Lower lobe of right lung (tissue), 2 donors: Measurements from ENCODE around the gene DNAH3. TPM values are rescaled to one million over a fixed set of nuclear protein-coding genes. Genes with fewer than 3 reads are reported as not detected.

Experiments
- ATAC-seq, 2 donors: fragments of 200-7000 bp; cut with Tn5 transposase; one replicate each; pipeline ENCODE4 v1.9.1; 2020 to 2022; ENCODE audit warnings: mild to moderate bottlenecking in 2 of 2, moderate library complexity in 2 of 2
- DNase-seq: peaks from one replicate; pipeline ENCODE4 v3.0.0-alpha.2; 2020
- H3K27ac ChIP-seq: fragments of 200-600 bp; one replicate; pipeline ENCODE4 v1.8.0; 2022
- H3K27me3 ChIP-seq: fragments of 200-600 bp; one replicate; pipeline ENCODE4 v1.8.0; 2022; ENCODE audit warnings: low read depth
- H3K36me3 ChIP-seq: fragments of 200-600 bp; one replicate; pipeline ENCODE4 v1.8.0; 2022; ENCODE audit warnings: mild to moderate bottlenecking
- H3K4me1 ChIP-seq: fragments of 200-600 bp; one replicate; pipeline ENCODE4 v1.8.0; 2022
- H3K4me3 ChIP-seq: fragments of 200-600 bp; one replicate; pipeline ENCODE4 v1.8.0; 2022; ENCODE audit warnings: mild to moderate bottlenecking
- H3K9me3 ChIP-seq: fragments of 200-600 bp; one replicate; pipeline ENCODE4 v1.8.0; 2022
- intact Hi-C: fragments of 100-400 bp; cut with DNase I; formaldehyde crosslinking; loops from one replicate; pipeline ENCODE4 v1.11.0; 2022
- total RNA-seq: library from RNA; stranded (reverse); fragmentation: NEBNext Ultra II Directional; extraction: Animal tissue kit (Norgen Biotek cat#: 25700); gene quantifications from one replicate; pipeline ENCODE4 v1.2.1, GENCODE V29; 2021
- TF ChIP-seq, protein P1 (sequence below): fragments of 200-600 bp; IDR thresholded peaks from one replicate; pipeline ENCODE4 v1.8.0; 2022; ENCODE audit warnings: antibody characterized with exemption, mild to moderate bottlenecking
- donor health status: DM: no; HTN: yes; CAD: no; lungs with severe emphysema.

Gene DNAH3
- total RNA-seq, 1 donor from 2014 or later = 10.9 TPM

DNA sequence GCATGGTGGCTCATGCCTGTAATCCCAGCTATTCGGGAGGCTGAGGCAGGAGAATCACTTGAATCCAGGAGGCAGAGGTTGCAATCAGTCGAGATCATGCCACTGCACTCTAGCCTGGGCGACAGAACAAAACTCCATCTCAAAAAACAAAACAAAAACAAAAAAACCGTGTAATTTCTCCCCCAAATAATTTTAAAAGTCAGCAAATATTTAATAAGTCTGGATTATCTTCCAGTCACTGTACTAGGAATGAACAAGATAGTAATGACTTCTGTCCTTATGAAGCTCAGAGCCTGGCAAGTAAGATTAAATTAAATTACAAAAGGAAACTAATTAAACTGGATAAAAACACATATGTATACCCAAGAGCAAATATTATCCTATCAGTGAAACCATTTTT is 113.5 kb downstream of the DNAH3 start:
- no peak for ATAC-seq
- Histone ChIP-seq H3K4me1 (no peaks in the 10 kb centered on the region), H3K27ac (no peak overlapping the region), H3K4me3 (no peak overlapping the region), H3K36me3 (no peaks in the 10 kb centered on the region), H3K9me3 (no peaks in the 10 kb centered on the region), H3K27me3 (no peaks in the 10 kb centered on the region)
- no peak for DNase-seq
- TF ChIP-seq, protein P1, sequence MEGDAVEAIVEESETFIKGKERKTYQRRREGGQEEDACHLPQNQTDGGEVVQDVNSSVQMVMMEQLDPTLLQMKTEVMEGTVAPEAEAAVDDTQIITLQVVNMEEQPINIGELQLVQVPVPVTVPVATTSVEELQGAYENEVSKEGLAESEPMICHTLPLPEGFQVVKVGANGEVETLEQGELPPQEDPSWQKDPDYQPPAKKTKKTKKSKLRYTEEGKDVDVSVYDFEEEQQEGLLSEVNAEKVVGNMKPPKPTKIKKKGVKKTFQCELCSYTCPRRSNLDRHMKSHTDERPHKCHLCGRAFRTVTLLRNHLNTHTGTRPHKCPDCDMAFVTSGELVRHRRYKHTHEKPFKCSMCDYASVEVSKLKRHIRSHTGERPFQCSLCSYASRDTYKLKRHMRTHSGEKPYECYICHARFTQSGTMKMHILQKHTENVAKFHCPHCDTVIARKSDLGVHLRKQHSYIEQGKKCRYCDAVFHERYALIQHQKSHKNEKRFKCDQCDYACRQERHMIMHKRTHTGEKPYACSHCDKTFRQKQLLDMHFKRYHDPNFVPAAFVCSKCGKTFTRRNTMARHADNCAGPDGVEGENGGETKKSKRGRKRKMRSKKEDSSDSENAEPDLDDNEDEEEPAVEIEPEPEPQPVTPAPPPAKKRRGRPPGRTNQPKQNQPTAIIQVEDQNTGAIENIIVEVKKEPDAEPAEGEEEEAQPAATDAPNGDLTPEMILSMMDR = no peak
- intact Hi-C loops = no loop called here

DNA sequence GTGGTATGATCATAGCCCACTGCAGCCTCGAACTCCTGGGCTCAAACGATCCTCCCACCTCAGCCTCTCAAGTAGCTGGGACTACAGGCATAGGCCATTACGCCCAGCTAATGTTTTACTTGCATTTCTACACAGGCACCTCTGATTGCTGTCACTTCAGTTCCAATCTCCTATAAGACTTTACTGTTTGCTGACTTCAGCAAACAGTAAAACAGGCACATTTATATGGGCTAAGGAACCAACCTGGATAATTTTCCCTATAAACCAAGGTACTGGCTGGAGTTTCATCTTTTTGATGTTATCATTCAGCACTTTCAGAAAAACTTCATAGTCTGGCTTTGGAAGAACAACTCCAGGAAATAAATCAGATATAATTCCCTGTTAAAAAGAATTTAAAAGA is 114.2 kb downstream of the DNAH3 start:
- no peaks in the 10 kb centered on the region for H3K9me3 ChIP-seq
- H3K27me3 ChIP-seq = no peaks in the 10 kb centered on the region
- no peak overlapping the region for H3K4me3 ChIP-seq
- TF ChIP-seq, protein P1 = no peak
- H3K4me1 ChIP-seq = no peaks in the 10 kb centered on the region
- intact Hi-C loops = no loop called here
- DNase-seq (no peak), ATAC-seq (no peak)
- H3K36me3 ChIP-seq = no peaks in the 10 kb centered on the region
- no peak overlapping the region for H3K27ac ChIP-seq

DNA sequence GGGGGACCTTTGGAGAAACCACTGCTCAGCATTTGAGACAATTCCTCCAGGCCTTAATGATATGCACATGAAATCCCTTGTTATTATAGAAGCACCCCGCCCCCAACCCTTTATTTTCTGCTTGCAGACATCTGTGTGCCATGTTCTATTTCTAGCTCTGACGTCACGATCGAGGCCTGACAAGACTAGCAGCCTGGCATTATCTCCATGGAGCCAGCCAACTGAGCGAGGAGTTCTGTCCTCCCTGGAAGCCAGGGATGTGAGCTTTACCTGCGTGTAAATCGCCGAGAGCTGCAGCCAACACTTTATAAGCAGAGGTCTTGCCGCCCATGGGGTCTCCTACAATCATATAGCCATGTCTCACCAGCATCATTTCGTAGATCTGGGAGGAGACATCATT is 116.9 kb downstream of the DNAH3 start:
- no peak overlapping the region for H3K27ac ChIP-seq
- no peaks in the 10 kb centered on the region for H3K9me3 ChIP-seq
- intact Hi-C loops = no loop called here
- H3K36me3 ChIP-seq = no peaks in the 10 kb centered on the region
- H3K4me1 ChIP-seq = no peaks in the 10 kb centered on the region
- H3K27me3 ChIP-seq = no peaks in the 10 kb centered on the region
- TF ChIP-seq, protein P1 = no peak
- no peak overlapping the region for H3K4me3 ChIP-seq
- DNase-seq (no peak), ATAC-seq (no peak)

DNA sequence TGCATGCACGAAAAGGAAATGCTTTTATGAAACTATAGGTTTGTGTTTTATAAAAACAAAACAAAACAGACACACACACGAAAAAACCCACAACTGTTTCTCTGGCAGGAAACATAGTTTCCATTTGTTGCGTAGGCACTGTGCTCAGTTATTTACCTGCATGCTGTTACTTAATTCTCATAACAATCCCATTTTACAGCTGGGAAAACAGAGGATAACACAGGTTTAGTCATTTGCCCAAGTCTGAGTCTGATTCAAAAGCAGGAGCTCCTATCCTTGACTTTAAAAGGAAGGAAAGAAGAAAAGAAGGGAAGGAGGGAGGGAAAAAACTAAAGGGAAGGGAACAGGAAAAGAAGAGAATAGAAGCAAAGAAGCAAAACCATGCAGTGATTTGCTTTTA is 117.4 kb downstream of the DNAH3 start:
- TF ChIP-seq, protein P1 = no peak
- H3K4me3 ChIP-seq = no peak overlapping the region
- H3K9me3 ChIP-seq = no peaks in the 10 kb centered on the region
- no peak for DNase-seq
- no peak for ATAC-seq
- no peaks in the 10 kb centered on the region for H3K27me3 ChIP-seq
- H3K4me1 ChIP-seq = no peaks in the 10 kb centered on the region
- no peaks in the 10 kb centered on the region for H3K36me3 ChIP-seq
- intact Hi-C loops = no loop called here
- no peak overlapping the region for H3K27ac ChIP-seq

DNA sequence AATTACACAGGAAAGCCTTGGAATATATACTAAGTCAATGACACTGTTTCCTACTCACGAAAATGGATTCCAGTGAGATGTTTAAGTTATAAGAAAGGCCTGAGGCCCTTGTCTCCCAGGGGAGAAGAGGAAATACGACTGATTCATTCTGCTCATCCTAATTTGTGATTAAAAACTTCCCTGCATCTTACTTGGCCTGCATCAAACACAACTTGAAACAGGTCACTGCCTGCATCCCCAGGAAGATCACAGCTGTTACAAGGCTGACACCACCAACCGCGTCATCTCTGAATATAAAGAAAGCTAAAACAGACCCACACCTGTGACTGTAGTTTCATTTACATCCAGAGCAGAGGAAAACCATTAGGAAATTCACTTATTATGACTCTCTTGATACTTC is 121.9 kb downstream of the DNAH3 start:
- intact Hi-C loops = no loop called here
- Histone ChIP-seq H3K27ac (no peak overlapping the region), H3K9me3 (no peaks in the 10 kb centered on the region), H3K36me3 (no peaks in the 10 kb centered on the region), H3K4me3 (no peak overlapping the region), H3K27me3 (no peaks in the 10 kb centered on the region), H3K4me1 (no peaks in the 10 kb centered on the region)
- ATAC-seq (no peak), DNase-seq (no peak)
- TF ChIP-seq, protein P1 = no peak

DNA sequence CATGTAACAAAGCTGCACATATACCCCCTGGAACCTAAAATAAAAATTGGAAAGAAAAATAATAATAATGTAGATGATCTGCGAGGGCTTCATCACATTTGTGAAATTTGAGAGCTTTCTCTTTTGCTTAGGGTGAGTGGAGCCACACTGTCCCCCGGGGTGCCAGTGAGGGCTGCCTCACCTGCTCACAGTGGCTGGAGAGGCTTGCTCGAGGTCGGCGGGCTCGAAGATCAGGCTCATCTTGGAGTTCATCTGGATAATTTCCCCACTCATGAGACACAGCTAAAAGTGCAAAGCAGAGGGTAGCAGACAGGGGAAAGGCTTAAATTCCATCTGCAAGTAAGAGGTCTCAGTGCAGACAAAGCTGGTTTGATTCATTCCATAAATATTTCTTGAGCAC is 123.8 kb downstream of the DNAH3 start:
- Histone ChIP-seq H3K4me3 (no peak overlapping the region), H3K36me3 (no peaks in the 10 kb centered on the region), H3K27ac (no peak overlapping the region), H3K27me3 (no peaks in the 10 kb centered on the region), H3K9me3 (no peaks in the 10 kb centered on the region), H3K4me1 (no peaks in the 10 kb centered on the region)
- TF ChIP-seq, protein P1 = no peak
- ATAC-seq = no peak
- no peak for DNase-seq
- intact Hi-C loops = no loop called here
